GDM1 (cell line): Measurements from ENCODE around the gene KCNT2.
"Not testable (repeated sequence)": the region's sequence is repeated elsewhere in the genome, so short reads cannot be mapped to it uniquely, and the experiment has no call there.

ENCODE experiments used
- DNase-seq: peaks from one replicate; lab custom pipeline; 2025; lab: John Stamatoyannopoulos, UW

KCNT2 gene

GRCh38 chr1:196590012-196590708, 18.1 kb downstream of the KCNT2 start:
- DNase-seq: no peak

- DNase-seq: no peak
Observed at GRCh38 chr1:196584696-196585095, 23.5 kb downstream of the KCNT2 start.

GRCh38 chr1:196577386-196577785, 30.9 kb downstream of the KCNT2 start:
- DNase-seq: no peak

- DNase-seq: no peak
Observed at GRCh38 chr1:196573226-196573625, 35.0 kb downstream of the KCNT2 start.

GRCh38 chr1:196567238-196567637, 41.0 kb downstream of the KCNT2 start:
- DNase-seq: no peak

GRCh38 chr1:196563768-196564167, 44.5 kb downstream of the KCNT2 start:
- no peak for DNase-seq

- no peak for DNase-seq
Observed at GRCh38 chr1:196559314-196559713, 48.9 kb downstream of the KCNT2 start.

- no peak for DNase-seq
Observed at GRCh38 chr1:196558411-196558810, 49.8 kb downstream of the KCNT2 start.

GRCh38 chr1:196557797-196558196, 50.4 kb downstream of the KCNT2 start:
- DNase-seq: no peak

GRCh38 chr1:196550731-196551130, 57.5 kb downstream of the KCNT2 start:
- DNase-seq: no peak

GRCh38 chr1:196546272-196547111, 61.7 kb downstream of the KCNT2 start:
- DNase-seq: no peak

- no peak for DNase-seq
Observed at GRCh38 chr1:196545222-196545621, 63.0 kb downstream of the KCNT2 start.

- DNase-seq: no peak
Observed at GRCh38 chr1:196544617-196545016, 63.6 kb downstream of the KCNT2 start.

- DNase-seq: no peak
Observed at GRCh38 chr1:196543833-196544232, 64.4 kb downstream of the KCNT2 start.

- no peak for DNase-seq
Observed at GRCh38 chr1:196538473-196538872, 69.8 kb downstream of the KCNT2 start.

- DNase-seq: no peak
Observed at GRCh38 chr1:196535727-196536126, 72.5 kb downstream of the KCNT2 start.

GRCh38 chr1:196531737-196532524, 76.3 kb downstream of the KCNT2 start:
- DNase-seq: no peak

GRCh38 chr1:196527919-196528318, 80.3 kb downstream of the KCNT2 start:
- DNase-seq: no peak

GRCh38 chr1:196522574-196523345, 85.5 kb downstream of the KCNT2 start:
- DNase-seq: not testable (repeated sequence)

GRCh38 chr1:196517193-196517592, 91.0 kb downstream of the KCNT2 start:
- DNase-seq: no peak

GRCh38 chr1:196516373-196516772, 91.9 kb downstream of the KCNT2 start:
- no peak for DNase-seq

GRCh38 chr1:196515904-196516303, 92.3 kb downstream of the KCNT2 start:
- no peak for DNase-seq
